ENCODE data around the gene TP53BP2. TPM values are rescaled to one million over a fixed set of nuclear protein-coding genes. Genes with fewer than 3 reads are reported as not detected.

TP53BP2 gene
- total and polyA plus RNA-seq, 4 donors: 3.9 to 26.8 (median 13.0) TPM

GRCh38 chr1:223759273-223759672 is 86.5 kb downstream of the TP53BP2 start:
- no peaks in the 10 kb centered on the region for H3K27me3 ChIP-seq (ENCODE audit: control insufficient read depth in 4 of 4, insufficient read depth in 4 of 4, low read length in 3 of 4)
- H3K36me3 ChIP-seq (ENCODE audit: control insufficient read depth in 4 of 4, insufficient read depth in 3 of 4, low read depth in 1 of 4, low read length in 3 of 4): peaks cover 0 to 2% (median 0%) of the 10 kb centered on the region in 4 donors
- H3K4me1 ChIP-seq (ENCODE audit: control insufficient read depth in 4 of 4, insufficient read depth in 4 of 4, low read length in 3 of 4): no peaks in the 10 kb centered on the region
- 93% methylated on average over 13 of the region's 13 CpGs for WGBS
- H3K4me3 ChIP-seq (ENCODE audit: low read depth in 1 of 3, low read length in 3 of 3): no peak overlapping the region
- no peak for DNase-seq (ENCODE audit: low spot score)
- H3K27ac ChIP-seq (ENCODE audit: low read depth in 1 of 2, low read length in 2 of 2): no peak overlapping the region
- H3K9ac ChIP-seq (ENCODE audit: low read depth in 1 of 2, low read length in 2 of 2): no peak overlapping the region
- TF ChIP-seq ATF3 (IDR thresholded peaks at IDR 0.05): no peak
- no peak for TF ChIP-seq TAF1 (conservative IDR thresholded peaks at IDR 0.05)
- no peak for TF ChIP-seq JUND (IDR thresholded peaks at IDR 0.05)
- TF ChIP-seq CTCF (IDR thresholded peaks at IDR 0.05; ENCODE audit: low read depth, low read length, missing input control): no peak
- TF ChIP-seq YY1 (IDR thresholded peaks at IDR 0.05): no peak
- TF ChIP-seq HNF4A (conservative IDR thresholded peaks at IDR 0.05): no peak
- TF ChIP-seq RAD21 (IDR thresholded peaks at IDR 0.05): no peak
- no peak for TF ChIP-seq REST (IDR thresholded peaks at IDR 0.05)
- no peak for TF ChIP-seq HNF4G (IDR thresholded peaks at IDR 0.05)
- TF ChIP-seq RXRA (IDR thresholded peaks at IDR 0.05): no peak
- TF ChIP-seq, protein P1, sequence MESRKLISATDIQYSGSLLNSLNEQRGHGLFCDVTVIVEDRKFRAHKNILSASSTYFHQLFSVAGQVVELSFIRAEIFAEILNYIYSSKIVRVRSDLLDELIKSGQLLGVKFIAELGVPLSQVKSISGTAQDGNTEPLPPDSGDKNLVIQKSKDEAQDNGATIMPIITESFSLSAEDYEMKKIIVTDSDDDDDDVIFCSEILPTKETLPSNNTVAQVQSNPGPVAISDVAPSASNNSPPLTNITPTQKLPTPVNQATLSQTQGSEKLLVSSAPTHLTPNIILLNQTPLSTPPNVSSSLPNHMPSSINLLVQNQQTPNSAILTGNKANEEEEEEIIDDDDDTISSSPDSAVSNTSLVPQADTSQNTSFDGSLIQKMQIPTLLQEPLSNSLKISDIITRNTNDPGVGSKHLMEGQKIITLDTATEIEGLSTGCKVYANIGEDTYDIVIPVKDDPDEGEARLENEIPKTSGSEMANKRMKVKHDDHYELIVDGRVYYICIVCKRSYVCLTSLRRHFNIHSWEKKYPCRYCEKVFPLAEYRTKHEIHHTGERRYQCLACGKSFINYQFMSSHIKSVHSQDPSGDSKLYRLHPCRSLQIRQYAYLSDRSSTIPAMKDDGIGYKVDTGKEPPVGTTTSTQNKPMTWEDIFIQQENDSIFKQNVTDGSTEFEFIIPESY (IDR thresholded peaks at IDR 0.05): no peak
- H3K9me3 ChIP-seq (ENCODE audit: control insufficient read depth in 4 of 4, low read length in 3 of 4): no peaks in the 10 kb centered on the region

- WGBS: 96% methylated on average over 9 of the region's 9 CpGs
- no peaks in the 10 kb centered on the region for H3K36me3 ChIP-seq (ENCODE audit: control insufficient read depth in 4 of 4, insufficient read depth in 3 of 4, low read depth in 1 of 4, low read length in 3 of 4)
- no peaks in the 10 kb centered on the region for H3K27me3 ChIP-seq (ENCODE audit: control insufficient read depth in 4 of 4, insufficient read depth in 4 of 4, low read length in 3 of 4)
- H3K4me1 ChIP-seq (ENCODE audit: control insufficient read depth in 4 of 4, insufficient read depth in 4 of 4, low read length in 3 of 4): no peaks in the 10 kb centered on the region
- DNase-seq (ENCODE audit: low spot score): no peak
- TF ChIP-seq NR2F2 (IDR thresholded peaks at IDR 0.05) (no peak), REST (IDR thresholded peaks at IDR 0.05) (no peak), EGR1 (IDR thresholded peaks at IDR 0.05; ENCODE audit: low read depth in 2 of 2) (no peak), FOXA1 (IDR thresholded peaks at IDR 0.05) (no peak), CTCF (IDR thresholded peaks at IDR 0.05; ENCODE audit: low read depth, low read length, missing input control) (no peak)
- TF ChIP-seq, protein P2, sequence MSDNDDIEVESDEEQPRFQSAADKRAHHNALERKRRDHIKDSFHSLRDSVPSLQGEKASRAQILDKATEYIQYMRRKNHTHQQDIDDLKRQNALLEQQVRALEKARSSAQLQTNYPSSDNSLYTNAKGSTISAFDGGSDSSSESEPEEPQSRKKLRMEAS (IDR thresholded peaks at IDR 0.05): no peak
- H3K27ac ChIP-seq (ENCODE audit: low read depth in 1 of 2, low read length in 2 of 2): no peak overlapping the region
- H3K4me3 ChIP-seq (ENCODE audit: low read depth in 1 of 3, low read length in 3 of 3): no peak overlapping the region
- H3K9ac ChIP-seq (ENCODE audit: low read depth in 1 of 2, low read length in 2 of 2): no peak overlapping the region
- no peaks in the 10 kb centered on the region for H3K9me3 ChIP-seq (ENCODE audit: control insufficient read depth in 4 of 4, low read length in 3 of 4)
Measured at GRCh38 chr1:223758734-223759133, 87.0 kb downstream of the TP53BP2 start.

All from liver (tissue), 9 donors.